ENCODE results near the gene ASAP2. TPM values are rescaled to one million over a fixed set of nuclear protein-coding genes. Genes with fewer than 3 reads are reported as not detected.

Gene ASAP2
- total RNA-seq, 1 experiment from 2014 or later: 14.3 TPM

DNA sequence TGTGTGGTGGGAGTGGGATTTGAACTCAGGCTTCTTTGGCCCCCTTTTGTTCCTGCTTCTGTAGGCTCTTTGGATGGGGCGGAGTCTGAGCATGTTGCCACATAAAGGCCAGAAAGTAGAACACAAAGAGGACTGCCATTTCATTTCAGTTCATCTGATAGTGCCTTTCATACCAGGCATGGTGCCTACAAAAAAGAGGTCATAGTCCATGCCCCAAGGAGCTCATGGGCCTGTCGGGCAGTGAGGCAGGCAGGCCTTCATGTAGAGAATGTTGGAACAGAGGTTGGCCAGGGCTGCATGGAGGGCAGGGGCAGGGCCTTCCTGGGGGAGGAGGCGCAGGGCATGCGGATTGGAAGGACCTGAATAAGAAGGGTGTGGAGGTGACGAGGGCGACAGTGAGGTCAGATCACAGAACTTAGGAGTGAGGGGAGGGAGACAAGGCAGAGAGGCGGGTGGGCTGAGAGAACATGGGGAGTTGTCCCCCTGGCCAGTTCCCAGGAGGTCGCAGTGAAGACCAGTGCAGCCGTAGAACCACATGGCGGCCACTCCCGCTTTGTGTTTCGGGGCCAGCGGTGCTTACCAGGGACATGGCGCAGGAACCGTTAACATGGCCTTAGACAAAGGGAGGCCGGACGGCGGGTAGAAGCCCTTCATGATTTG is 167.6 kb downstream of the ASAP2 start:
- POLR2A ChIA-PET: no interaction called here
- H3K27ac Mint-ChIP-seq: 0 out of 2 replicates have a peak overlapping the region, but pooled peaks have one; percentile 42
- H3K4me3 Mint-ChIP-seq: no peak overlapping the region
- peaks cover 26% of the 10 kb centered on the region for H3K4me1 Mint-ChIP-seq
- CTCF ChIA-PET: interaction anchor here (0.6 kb wide), 1 partner anchor 151 kb away, joined by 4 read pairs; no protein-coding TSS in a partner anchor
- no peak for ATAC-seq
- no peak for DNase-seq (ENCODE audit: low spot score)
- peaks cover 12% of the 10 kb centered on the region for H3K36me3 Mint-ChIP-seq
- no peaks in the 10 kb centered on the region for H3K27me3 Mint-ChIP-seq (ENCODE audit: low read depth)
- no peaks in the 10 kb centered on the region for H3K9me3 Mint-ChIP-seq
- no peak for TF ChIP-seq ZNF396 (CRISPR knock-in tag; IDR thresholded peaks at IDR 0.05; ENCODE audit: borderline replicate concordance)
- no peak for TF ChIP-seq PRRX2 (CRISPR knock-in tag; IDR thresholded peaks at IDR 0.05)
- no peak for TF ChIP-seq JUN (CRISPR knock-in tag; IDR thresholded peaks at IDR 0.05)
- TF ChIP-seq CDX4 (CRISPR knock-in tag; IDR thresholded peaks at IDR 0.05; ENCODE audit: borderline replicate concordance): no peak
- no peak for TF ChIP-seq SMAD4 (CRISPR knock-in tag; IDR thresholded peaks at IDR 0.05)
- no peak for TF ChIP-seq AFF4 (CRISPR knock-in tag; IDR thresholded peaks at IDR 0.05; ENCODE audit: borderline replicate concordance)
- no peak for TF ChIP-seq SP1 (CRISPR knock-in tag; conservative IDR thresholded peaks at IDR 0.05)
- TF ChIP-seq, protein P1, sequence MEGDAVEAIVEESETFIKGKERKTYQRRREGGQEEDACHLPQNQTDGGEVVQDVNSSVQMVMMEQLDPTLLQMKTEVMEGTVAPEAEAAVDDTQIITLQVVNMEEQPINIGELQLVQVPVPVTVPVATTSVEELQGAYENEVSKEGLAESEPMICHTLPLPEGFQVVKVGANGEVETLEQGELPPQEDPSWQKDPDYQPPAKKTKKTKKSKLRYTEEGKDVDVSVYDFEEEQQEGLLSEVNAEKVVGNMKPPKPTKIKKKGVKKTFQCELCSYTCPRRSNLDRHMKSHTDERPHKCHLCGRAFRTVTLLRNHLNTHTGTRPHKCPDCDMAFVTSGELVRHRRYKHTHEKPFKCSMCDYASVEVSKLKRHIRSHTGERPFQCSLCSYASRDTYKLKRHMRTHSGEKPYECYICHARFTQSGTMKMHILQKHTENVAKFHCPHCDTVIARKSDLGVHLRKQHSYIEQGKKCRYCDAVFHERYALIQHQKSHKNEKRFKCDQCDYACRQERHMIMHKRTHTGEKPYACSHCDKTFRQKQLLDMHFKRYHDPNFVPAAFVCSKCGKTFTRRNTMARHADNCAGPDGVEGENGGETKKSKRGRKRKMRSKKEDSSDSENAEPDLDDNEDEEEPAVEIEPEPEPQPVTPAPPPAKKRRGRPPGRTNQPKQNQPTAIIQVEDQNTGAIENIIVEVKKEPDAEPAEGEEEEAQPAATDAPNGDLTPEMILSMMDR (IDR thresholded peaks at IDR 0.05): no peak
- no peak for TF ChIP-seq EMX1 (CRISPR knock-in tag; IDR thresholded peaks at IDR 0.05)
- TF ChIP-seq FOXP1 (CRISPR knock-in tag; IDR thresholded peaks at IDR 0.05; ENCODE audit: borderline replicate concordance): no peak
- no peak for TF ChIP-seq NFATC4 (CRISPR knock-in tag; IDR thresholded peaks at IDR 0.05)
- TF ChIP-seq, protein P2, sequence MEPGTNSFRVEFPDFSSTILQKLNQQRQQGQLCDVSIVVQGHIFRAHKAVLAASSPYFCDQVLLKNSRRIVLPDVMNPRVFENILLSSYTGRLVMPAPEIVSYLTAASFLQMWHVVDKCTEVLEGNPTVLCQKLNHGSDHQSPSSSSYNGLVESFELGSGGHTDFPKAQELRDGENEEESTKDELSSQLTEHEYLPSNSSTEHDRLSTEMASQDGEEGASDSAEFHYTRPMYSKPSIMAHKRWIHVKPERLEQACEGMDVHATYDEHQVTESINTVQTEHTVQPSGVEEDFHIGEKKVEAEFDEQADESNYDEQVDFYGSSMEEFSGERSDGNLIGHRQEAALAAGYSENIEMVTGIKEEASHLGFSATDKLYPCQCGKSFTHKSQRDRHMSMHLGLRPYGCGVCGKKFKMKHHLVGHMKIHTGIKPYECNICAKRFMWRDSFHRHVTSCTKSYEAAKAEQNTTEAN (CRISPR knock-in tag; IDR thresholded peaks at IDR 0.05): no peak
- no peak for TF ChIP-seq MXD4 (CRISPR knock-in tag; IDR thresholded peaks at IDR 0.05; ENCODE audit: borderline replicate concordance)
- no peak for TF ChIP-seq ZNF219 (CRISPR knock-in tag; IDR thresholded peaks at IDR 0.05; ENCODE audit: borderline replicate concordance)

DNA sequence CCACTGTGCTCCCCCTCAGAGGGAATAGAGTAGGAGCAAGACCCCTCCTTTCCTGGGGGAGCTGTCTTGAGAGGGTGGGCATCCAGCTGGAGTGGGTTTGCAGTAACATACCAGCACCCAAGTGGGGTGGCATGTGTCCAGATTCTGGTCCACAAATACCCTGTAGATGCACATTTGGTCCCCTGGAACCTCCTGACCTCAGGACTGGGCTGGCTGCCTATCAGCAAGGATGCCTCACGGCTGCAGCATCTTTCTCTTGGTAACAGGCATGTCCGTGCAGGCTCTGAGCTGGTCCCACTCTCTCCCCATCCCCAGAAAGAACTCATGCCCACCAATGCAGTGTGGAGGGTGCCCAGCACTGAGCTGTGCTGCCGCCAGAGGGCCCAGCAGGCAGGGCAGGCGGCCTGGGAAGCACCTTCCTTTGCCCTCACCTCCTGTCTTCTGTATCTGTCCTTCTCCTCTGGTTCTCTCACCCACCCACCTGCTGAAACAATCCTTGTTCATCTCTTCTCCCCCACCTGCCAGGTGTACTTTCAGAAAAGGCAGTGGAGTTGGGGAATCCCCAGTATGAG is 169.3 kb downstream of the ASAP2 start:
- Mint-ChIP-seq H3K27me3 (ENCODE audit: low read depth) (no peaks in the 10 kb centered on the region), H3K27ac (no peak overlapping the region), H3K4me1 (peaks cover 26% of the 10 kb centered on the region), H3K4me3 (no peak overlapping the region), H3K9me3 (no peaks in the 10 kb centered on the region), H3K36me3 (peaks cover 18% of the 10 kb centered on the region)
- DNase-seq (ENCODE audit: low spot score): no peak
- ATAC-seq: no peak
- CTCF ChIA-PET: interaction anchor here (1.1 to 1.4 kb wide), 4 partner anchors 131 to 265 kb away, joined by 3 to 5 read pairs (median 3); no protein-coding TSS in a partner anchor
- POLR2A ChIA-PET: no interaction called here
- TF ChIP-seq, protein P3, sequence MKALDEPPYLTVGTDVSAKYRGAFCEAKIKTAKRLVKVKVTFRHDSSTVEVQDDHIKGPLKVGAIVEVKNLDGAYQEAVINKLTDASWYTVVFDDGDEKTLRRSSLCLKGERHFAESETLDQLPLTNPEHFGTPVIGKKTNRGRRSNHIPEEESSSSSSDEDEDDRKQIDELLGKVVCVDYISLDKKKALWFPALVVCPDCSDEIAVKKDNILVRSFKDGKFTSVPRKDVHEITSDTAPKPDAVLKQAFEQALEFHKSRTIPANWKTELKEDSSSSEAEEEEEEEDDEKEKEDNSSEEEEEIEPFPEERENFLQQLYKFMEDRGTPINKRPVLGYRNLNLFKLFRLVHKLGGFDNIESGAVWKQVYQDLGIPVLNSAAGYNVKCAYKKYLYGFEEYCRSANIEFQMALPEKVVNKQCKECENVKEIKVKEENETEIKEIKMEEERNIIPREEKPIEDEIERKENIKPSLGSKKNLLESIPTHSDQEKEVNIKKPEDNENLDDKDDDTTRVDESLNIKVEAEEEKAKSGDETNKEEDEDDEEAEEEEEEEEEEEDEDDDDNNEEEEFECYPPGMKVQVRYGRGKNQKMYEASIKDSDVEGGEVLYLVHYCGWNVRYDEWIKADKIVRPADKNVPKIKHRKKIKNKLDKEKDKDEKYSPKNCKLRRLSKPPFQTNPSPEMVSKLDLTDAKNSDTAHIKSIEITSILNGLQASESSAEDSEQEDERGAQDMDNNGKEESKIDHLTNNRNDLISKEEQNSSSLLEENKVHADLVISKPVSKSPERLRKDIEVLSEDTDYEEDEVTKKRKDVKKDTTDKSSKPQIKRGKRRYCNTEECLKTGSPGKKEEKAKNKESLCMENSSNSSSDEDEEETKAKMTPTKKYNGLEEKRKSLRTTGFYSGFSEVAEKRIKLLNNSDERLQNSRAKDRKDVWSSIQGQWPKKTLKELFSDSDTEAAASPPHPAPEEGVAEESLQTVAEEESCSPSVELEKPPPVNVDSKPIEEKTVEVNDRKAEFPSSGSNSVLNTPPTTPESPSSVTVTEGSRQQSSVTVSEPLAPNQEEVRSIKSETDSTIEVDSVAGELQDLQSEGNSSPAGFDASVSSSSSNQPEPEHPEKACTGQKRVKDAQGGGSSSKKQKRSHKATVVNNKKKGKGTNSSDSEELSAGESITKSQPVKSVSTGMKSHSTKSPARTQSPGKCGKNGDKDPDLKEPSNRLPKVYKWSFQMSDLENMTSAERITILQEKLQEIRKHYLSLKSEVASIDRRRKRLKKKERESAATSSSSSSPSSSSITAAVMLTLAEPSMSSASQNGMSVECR (CRISPR knock-in tag; IDR thresholded peaks at IDR 0.05; ENCODE audit: borderline replicate concordance): no peak
- TF ChIP-seq ZNF396 (CRISPR knock-in tag; IDR thresholded peaks at IDR 0.05; ENCODE audit: borderline replicate concordance) (no peak), SP1 (CRISPR knock-in tag; conservative IDR thresholded peaks at IDR 0.05) (no peak), NFE2L1 (CRISPR knock-in tag; IDR thresholded peaks at IDR 0.05) (no peak), NFYB (CRISPR knock-in tag; conservative IDR thresholded peaks at IDR 0.05; ENCODE audit: low read depth) (no peak), TEAD4 (CRISPR knock-in tag; IDR thresholded peaks at IDR 0.05) (no peak), ESRRA (CRISPR knock-in tag; IDR thresholded peaks at IDR 0.05; ENCODE audit: borderline replicate concordance) (no peak), NR1H2 (CRISPR knock-in tag; IDR thresholded peaks at IDR 0.05) (no peak)

Data from WTC11 (cell line).